Measurements from ENCODE around the gene PDE5A.
"Not testable (repeated sequence)": the region's sequence is repeated elsewhere in the genome, so short reads cannot be mapped to it uniquely, and the experiment has no call there.

Gene PDE5A

DNA sequence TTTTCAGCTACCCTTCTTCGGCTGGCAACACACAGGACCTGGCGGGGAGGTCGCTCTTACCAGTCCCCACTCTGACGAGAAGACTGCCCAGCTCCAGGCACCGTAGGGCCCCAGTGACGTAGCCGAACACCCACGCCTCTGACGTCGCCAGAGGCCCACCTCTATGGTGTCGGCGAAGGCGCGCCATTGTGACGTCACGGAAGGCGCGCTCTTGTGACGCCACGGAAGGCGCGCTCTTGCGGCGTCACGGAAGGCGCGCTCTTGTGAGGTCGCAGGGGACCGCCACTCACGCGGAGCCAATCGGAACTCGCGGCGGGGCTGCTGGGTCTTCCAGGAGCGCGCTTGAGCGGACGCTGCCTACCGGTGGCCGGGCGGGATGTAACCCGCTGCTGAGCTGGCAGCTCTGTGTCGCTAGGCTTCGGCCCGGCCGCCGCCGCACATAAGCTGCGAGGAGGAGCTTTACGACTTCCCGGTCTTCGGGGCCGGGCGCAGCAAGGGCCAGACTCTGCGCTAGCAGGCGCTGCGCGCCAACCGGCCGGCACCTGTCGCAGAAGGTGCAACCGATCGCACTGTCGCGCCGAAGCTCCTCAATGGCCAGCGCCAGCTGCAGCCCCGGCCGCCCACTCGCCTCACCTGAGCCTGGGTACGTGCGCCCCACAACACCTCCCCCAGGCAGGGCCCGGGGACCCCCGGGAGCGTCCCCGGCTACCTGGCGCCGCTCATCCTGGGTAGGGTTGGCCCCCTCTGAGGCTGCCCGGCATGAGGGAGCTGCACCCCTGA lies 173.9 kb downstream of the PDE5A start:
- not testable (repeated sequence) for H3K36me3 ChIP-seq (ENCODE audit: insufficient read depth, low read depth, low read length); H3K4me1 ChIP-seq (ENCODE audit: insufficient read depth, low read length); H3K27me3 ChIP-seq (ENCODE audit: insufficient read depth, low read length); H3K9me3 ChIP-seq (ENCODE audit: insufficient read depth, low read depth, low read length)
- peak overlapping the region; percentile 83 for H3K4me3 ChIP-seq (ENCODE audit: low read length)
- H3K27ac ChIP-seq (ENCODE audit: low read length): peak overlapping the region; percentile 94
- peak overlapping the region; percentile 88 for H3K9ac ChIP-seq (ENCODE audit: low read depth, low read length)

DNA sequence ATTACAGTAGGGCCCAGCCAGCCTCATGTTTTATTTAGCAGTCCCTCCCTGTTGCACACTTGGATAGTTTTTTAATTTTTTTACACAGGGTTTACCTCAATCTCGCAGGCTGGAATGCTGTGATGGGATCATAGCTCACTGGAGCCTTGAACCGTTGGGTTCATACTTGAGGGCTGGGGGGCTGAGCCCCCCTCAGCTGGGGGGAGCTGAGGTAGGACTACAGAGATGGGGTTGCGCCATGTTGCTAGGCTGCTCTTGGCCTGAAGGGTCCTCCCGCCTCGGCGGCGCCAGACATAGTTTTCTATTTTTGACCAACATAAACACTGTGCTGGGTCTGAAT lies 174.5 kb downstream of the PDE5A start:
- H3K9me3 ChIP-seq (ENCODE audit: insufficient read depth, low read depth, low read length); H3K4me1 ChIP-seq (ENCODE audit: insufficient read depth, low read length); H3K36me3 ChIP-seq (ENCODE audit: insufficient read depth, low read depth, low read length); H3K27me3 ChIP-seq (ENCODE audit: insufficient read depth, low read length): not testable (repeated sequence)
- Histone ChIP-seq H3K27ac (ENCODE audit: low read length) (peak overlapping the region; percentile 94), H3K9ac (ENCODE audit: low read depth, low read length) (peak overlapping the region; percentile 88), H3K4me3 (ENCODE audit: low read length) (peak overlapping the region; percentile 83)

DNA sequence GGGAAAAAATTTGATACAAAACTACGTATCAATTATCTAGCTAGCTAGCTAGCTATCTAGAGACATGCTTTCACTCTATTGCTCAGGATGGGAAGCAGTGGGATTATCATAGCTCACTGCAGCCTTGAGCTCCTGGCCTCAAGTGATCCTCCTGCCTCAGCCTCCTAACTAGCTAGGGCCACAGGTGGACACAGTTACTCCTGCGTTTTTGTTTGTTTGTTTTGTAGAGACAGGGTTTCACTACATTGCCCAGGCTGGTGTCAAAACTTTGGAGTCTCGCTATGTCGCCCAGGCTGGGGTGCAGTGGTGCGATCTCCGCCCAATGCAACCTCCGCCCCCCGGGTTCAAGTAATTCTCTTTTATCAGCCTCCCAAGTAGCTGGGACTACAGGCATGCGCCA lies 175.3 kb downstream of the PDE5A start:
- not testable (repeated sequence) for H3K9me3 ChIP-seq (ENCODE audit: insufficient read depth, low read depth, low read length); H3K9ac ChIP-seq (ENCODE audit: low read depth, low read length); H3K27me3 ChIP-seq (ENCODE audit: insufficient read depth, low read length); H3K4me3 ChIP-seq (ENCODE audit: low read length); H3K27ac ChIP-seq (ENCODE audit: low read length); H3K4me1 ChIP-seq (ENCODE audit: insufficient read depth, low read length); H3K36me3 ChIP-seq (ENCODE audit: insufficient read depth, low read depth, low read length)

GRCh38 chr4:119449851-119450250 lies 178.8 kb downstream of the PDE5A start:
- H3K4me3 ChIP-seq (ENCODE audit: low read length); H3K27ac ChIP-seq (ENCODE audit: low read length); H3K9me3 ChIP-seq (ENCODE audit: insufficient read depth, low read depth, low read length); H3K36me3 ChIP-seq (ENCODE audit: insufficient read depth, low read depth, low read length); H3K9ac ChIP-seq (ENCODE audit: low read depth, low read length); H3K27me3 ChIP-seq (ENCODE audit: insufficient read depth, low read length); H3K4me1 ChIP-seq (ENCODE audit: insufficient read depth, low read length): not testable (repeated sequence)

Data from iPS-20b (cell line).